ENCODE data around the gene MACROH2A1.

The MACROH2A1 gene

GRCh38 chr5:135396459-135397055 lies 2.5 kb downstream of the MACROH2A1 start:
- DNase-seq = no peak

GRCh38 chr5:135395866-135396265 lies 3.2 kb downstream of the MACROH2A1 start:
- no peak for DNase-seq

- no peak for DNase-seq
These were observed 3.6 kb downstream of the MACROH2A1 start for GRCh38 chr5:135395451-135395850.

- no peak for DNase-seq
These were observed 4.9 kb downstream of the MACROH2A1 start for GRCh38 chr5:135394095-135394494.

- DNase-seq = no peak
These were observed 5.3 kb downstream of the MACROH2A1 start for GRCh38 chr5:135393691-135394090.

GRCh38 chr5:135393229-135393628 lies 5.8 kb downstream of the MACROH2A1 start:
- no peak for DNase-seq

- DNase-seq = no peak
These were observed 6.8 kb downstream of the MACROH2A1 start for GRCh38 chr5:135392256-135392655.

- no peak for DNase-seq
These were observed 7.2 kb downstream of the MACROH2A1 start for GRCh38 chr5:135391869-135392255.

- DNase-seq = no peak
These were observed 7.7 kb downstream of the MACROH2A1 start for GRCh38 chr5:135391116-135391868.

- DNase-seq = no peak
These were observed 10.1 kb downstream of the MACROH2A1 start for GRCh38 chr5:135388860-135389435.

GRCh38 chr5:135387629-135387960 lies 11.4 kb downstream of the MACROH2A1 start:
- no peak for DNase-seq

- DNase-seq = no peak
These were observed 12.0 kb downstream of the MACROH2A1 start for GRCh38 chr5:135386886-135387628.

GRCh38 chr5:135386096-135386495 lies 12.9 kb downstream of the MACROH2A1 start:
- DNase-seq = no peak

- DNase-seq = no peak
These were observed 13.5 kb downstream of the MACROH2A1 start for GRCh38 chr5:135385576-135385975.

- DNase-seq = no peak
These were observed 14.1 kb downstream of the MACROH2A1 start for GRCh38 chr5:135384898-135385297.

- no peak for DNase-seq
These were observed 15.1 kb downstream of the MACROH2A1 start for GRCh38 chr5:135383803-135384495.

- DNase-seq = no peak
These were observed 16.1 kb downstream of the MACROH2A1 start for GRCh38 chr5:135382981-135383380.

- DNase-seq = no peak
These were observed 16.8 kb downstream of the MACROH2A1 start for GRCh38 chr5:135382106-135382790.

- DNase-seq = no peak
These were observed 19.9 kb downstream of the MACROH2A1 start for GRCh38 chr5:135379046-135379654.

GRCh38 chr5:135377751-135378680 lies 21.0 kb downstream of the MACROH2A1 start:
- DNase-seq = no peak
